GM18505 (cell line): Measurements from ENCODE around the gene VASN.

Source experiments
- ATAC-seq: cut with Tn5 transposase; IDR thresholded peaks from one replicate; pipeline ENCODE4 v1.9.1; 2021; ENCODE audit not compliant: unreplicated experiment
- POLR2A ChIP-seq: IDR thresholded peaks from 4 replicates; pipeline ENCODE4 v1.6.1; 2011; ENCODE audit warnings: borderline replicate concordance; ENCODE audit not compliant: insufficient read depth, insufficient read length; ENCODE audit errors: extremely low read depth

VASN gene

DNA sequence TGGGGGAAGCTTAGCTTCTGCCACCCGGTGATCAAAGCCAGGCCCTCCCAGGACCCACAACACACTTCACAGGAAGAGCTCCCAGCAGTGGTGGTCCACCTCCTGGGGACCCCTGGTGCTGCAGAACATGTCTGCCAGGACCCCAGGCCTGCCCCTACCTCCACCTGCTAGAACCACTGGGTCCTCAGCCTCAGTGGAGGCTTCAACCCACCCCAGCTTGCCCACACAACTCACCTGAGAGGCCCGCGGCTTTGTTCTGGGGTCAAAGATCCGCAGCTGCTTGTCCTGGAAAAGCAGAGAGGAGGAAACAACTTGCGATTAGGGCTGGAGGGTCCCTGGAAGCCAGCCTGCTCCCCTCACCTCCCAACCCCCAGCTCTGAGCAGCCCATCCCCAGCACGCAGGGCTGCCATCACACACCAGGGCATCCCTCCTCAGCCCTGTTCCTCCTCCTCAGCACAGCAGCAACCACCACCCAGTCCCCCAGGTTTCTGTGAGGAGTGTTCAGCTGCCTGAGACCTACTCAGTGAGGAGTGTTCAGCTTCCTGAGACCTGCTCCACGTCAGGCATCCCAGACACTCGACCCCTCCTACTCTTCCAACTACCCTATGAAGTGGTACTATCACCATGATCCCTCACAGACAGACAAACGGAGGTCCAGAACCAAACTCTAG is 23.5 kb downstream of the VASN start:
- no peak for ATAC-seq
- TF ChIP-seq POLR2A: no peak

DNA sequence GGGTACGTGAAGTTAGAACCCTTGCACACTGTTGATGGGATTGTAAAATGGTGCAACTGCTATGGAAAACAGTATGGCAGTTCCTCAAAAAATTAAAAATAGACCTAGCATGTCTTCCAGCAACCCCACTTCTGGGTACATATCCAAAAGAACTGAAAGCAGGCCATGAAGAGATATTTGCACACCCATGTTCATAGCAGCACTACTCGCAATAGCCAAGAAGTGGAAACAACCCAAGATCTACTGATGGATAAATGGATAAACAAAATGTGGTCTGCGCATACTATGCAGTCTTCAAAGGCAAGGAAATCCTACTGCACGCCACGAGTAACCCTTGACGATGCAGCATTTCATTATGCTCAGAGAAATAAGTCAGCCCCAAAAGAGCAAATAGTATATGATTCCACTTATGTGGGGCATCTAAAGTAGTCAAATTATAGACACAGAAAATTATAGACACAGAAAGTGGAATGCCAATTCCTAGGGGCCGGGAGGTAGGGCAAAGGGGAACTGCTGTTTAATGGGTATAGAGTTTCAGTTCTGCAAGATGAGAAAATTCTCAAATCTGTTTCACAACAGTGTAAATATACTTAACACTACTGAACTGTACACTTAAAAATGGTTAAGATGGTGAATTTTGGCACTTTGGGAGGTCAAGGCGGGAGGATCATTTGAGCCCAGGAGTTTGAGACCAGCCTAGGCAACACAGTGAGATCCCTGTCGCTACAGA is 27.5 kb downstream of the VASN start:
- TF ChIP-seq POLR2A: no peak
- no peak for ATAC-seq

GRCh38 chr16:4401094-4401501 is 29.4 kb downstream of the VASN start:
- TF ChIP-seq POLR2A: no peak
- no peak for ATAC-seq

DNA sequence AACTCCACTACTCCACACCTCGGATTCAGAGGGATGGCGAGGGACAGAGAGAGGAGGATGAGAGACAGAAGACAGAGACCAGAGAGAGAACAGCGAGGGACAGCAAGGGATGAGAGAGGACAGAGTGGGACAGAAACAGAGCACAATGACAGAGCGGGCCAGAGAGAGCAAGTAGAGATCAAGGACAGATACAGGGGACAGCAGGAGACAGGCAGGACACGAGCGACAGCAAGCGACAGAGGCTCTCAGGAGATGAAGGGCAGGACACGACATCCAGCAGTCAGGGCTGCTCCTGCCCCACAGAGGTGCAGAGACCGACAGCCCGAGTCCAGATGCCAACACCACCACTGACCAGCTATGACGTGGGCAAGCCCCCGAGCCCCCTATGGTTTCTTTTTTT is 29.9 kb downstream of the VASN start:
- ATAC-seq: no peak
- no peak for TF ChIP-seq POLR2A

GRCh38 chr16:4402439-4403132 is 30.9 kb downstream of the VASN start:
- ATAC-seq: no peak
- no peak for TF ChIP-seq POLR2A

DNA sequence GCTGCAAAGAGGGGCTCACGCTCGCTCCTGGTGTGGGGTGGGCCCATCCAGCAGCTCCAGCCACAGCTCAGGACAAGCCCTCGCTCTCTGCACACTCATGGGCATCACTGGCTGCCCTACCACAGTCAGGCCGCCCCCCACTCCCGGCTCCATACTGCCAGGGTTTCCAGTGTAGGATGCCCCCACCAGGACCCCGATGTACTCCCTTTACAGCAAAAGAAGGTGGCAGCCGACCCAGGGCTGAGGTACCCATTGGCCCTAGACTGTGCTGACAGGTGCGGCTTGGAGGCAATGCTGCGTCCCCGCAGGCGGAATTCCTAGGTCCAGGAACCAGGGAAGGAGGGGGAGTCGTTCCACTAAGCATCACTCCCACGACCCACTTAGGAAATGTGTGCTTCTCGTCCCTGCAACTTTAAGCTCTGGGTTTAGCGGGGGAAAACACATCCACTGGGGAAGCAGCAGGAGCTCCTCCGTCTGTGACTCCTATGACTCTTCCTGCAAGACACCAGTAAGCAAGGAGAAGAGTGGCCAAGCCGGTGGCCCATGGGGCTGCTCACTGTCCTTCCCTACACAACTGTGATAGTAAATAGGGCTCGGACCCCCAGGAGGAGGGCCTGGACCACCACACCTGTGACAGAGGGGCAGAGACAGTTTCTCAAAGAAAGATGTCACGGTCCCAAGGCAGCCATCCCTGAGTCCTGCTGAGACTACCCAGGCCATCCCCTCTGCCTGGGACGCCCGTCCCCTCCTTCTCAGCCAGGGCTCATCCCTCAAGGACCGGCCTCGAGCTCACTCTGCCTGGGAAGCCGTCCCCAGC is 31.7 kb downstream of the VASN start:
- TF ChIP-seq POLR2A: no peak
- ATAC-seq: no peak

DNA sequence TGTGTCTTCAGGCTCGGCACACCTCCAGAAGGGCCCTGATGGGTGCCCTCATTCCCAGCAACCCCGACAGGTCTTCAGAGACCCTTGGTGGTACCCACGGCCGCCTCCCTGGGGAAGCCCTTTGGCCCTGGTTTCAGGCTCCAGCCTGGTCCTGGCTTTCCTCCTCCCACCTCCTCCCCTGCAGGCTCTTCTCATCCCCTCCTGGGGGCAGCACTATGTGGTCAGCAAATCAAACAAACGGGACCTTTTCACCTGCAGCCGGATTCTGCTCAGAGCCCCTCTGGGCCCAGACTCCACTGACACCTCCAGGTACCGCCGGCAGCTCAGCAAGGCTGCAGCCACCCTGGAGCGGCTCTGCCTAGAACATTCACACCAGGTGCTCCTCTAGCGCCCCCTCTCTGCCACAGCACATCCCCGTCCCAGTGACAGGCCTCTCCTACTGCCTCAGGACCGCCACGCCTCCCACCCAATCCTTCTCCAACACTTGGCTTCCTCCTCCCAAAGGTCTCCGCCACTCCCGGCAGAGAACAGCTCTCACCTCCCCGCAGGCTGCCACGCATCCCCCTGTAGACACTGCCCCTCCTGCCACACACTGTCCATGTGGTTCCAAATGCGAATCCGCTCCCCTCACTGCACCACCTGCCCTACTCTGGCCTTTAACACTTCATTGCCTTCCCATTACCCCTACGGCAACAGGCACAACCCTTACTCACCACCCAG is 32.8 kb downstream of the VASN start:
- no peak for ATAC-seq
- TF ChIP-seq POLR2A: no peak

DNA sequence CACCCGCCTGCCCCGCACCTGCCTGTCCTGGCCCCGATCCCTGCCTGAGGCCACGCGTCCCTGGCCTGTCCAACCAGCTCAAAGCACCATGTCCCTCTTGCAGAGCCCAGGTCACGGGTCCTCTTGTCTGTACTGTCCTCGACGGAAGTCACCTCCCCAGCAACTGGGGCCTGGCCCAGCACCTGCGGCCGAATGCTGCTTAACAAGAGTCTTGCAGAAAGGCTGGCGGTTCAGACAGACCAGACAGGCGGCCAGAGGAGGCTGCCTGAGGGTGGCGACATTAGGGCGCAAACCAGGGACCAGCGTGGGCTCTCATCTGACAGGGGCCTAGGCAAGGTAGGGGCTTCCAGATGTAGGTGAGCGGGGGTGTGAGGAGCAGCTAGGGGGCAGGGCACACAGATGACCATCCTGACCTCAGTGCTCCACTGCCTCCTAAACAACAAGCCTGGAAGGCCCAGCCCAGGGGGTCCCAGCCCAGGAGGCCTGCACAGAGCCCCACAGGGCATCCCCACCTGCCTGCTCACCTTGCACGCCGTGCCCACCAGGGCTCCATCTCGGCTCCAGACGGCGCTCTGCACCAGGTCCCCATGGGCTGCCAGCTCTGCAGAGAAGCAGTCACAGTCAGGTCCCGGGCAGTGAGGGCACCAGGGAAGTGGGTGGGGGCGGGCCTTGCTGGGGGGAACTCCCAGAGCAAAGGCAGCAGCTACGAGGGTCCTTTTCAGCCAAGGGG is 33.5 kb downstream of the VASN start:
- TF ChIP-seq POLR2A: no peak

DNA sequence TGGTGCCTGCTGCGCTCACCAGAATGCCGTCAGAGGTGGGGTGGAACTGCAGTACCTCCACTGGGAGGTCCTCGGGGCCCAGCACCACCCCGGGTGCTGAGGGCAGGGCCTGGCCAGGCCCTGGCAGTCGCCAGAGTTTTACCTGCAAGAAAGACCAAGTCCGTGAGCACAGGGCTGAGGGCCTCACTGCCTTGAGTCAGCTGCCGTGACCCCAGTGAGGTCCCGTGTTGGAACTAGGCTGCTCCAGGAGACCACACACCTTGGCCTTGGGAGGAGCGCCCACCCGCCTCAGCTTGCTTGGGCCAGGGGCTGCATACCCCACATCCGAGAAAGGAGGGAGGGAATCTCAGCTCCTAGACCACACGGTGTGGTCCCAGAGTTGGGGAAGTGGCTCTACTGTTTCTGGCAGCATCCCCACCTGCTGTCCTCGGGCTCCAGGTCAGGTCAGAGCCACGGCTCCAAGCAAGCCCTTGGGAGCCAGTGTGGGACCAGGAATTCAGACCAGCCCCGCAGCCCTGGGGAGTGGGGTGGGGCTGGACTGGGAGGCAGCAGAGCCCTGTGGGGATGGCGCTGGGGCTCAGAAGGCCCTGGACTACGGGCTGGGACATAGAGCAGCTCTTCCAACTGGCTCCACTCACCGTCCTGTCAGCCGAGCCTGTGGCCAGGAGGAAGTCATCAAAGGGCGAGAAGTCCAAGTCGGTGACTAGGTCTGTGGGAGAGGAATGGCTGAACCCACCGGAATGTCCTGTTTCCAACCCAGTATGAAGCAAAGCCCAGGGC is 36.1 kb downstream of the VASN start:
- TF ChIP-seq POLR2A: no peak
- ATAC-seq: no peak

More for the DNA sequence above, 33.5 kb downstream of the VASN start:
- no peak for ATAC-seq

- no peak for ATAC-seq
These were observed 36.7 kb downstream of the VASN start for GRCh38 chr16:4408323-4408690.

More at GRCh38 chr16:4408323-4408690, 36.7 kb downstream of the VASN start:
- no peak for TF ChIP-seq POLR2A
